Non-pigmented ciliary epithelial cell (primary cell): ENCODE results near the gene MINDY4.

Experiments
- DNase-seq: peaks from one replicate; pipeline ENCODE4 v3.0.0-alpha.2; 2010; ENCODE audit warnings: low read depth

Gene MINDY4

GRCh38 chr7:30743371-30744074 is 27.7 kb upstream of the MINDY4 start:
- DNase-seq, result no peak

- DNase-seq, result no peak
These were observed 27.2 kb upstream of the MINDY4 start for GRCh38 chr7:30744075-30744417.

- no peak for DNase-seq
These were observed 25.8 kb upstream of the MINDY4 start for GRCh38 chr7:30745261-30745941.

GRCh38 chr7:30750010-30750409 is 21.2 kb upstream of the MINDY4 start:
- no peak for DNase-seq

GRCh38 chr7:30750683-30751650 is 20.2 kb upstream of the MINDY4 start:
- DNase-seq, result peak; percentile 22

- DNase-seq, result no peak
These were observed 19.4 kb upstream of the MINDY4 start, which contains the start of gene INMT for GRCh38 chr7:30751696-30752273. TSS of gene INMT (plus strand) at chr7:30752135. CDS start at chr7:30752151, 16 bp downstream.

- no peak for DNase-seq
These were observed 18.7 kb upstream of the MINDY4 start for GRCh38 chr7:30752484-30752883.

- no peak for DNase-seq
These were observed 18.2 kb upstream of the MINDY4 start for GRCh38 chr7:30752979-30753378.

- no peak for DNase-seq
These were observed 16.8 kb upstream of the MINDY4 start for GRCh38 chr7:30754315-30754877.

GRCh38 chr7:30755384-30756154 is 15.6 kb upstream of the MINDY4 start:
- DNase-seq, result no peak

- no peak for DNase-seq
These were observed 13.9 kb upstream of the MINDY4 start for GRCh38 chr7:30757342-30757692.

GRCh38 chr7:30760514-30761213 is 10.6 kb upstream of the MINDY4 start:
- no peak for DNase-seq

- DNase-seq, result no peak
These were observed 9.7 kb upstream of the MINDY4 start for GRCh38 chr7:30761214-30762156.

- DNase-seq, result no peak
These were observed 6.9 kb upstream of the MINDY4 start for GRCh38 chr7:30764030-30764975.

- no peak for DNase-seq
These were observed 5.8 kb upstream of the MINDY4 start for GRCh38 chr7:30765408-30765807.

- no peak for DNase-seq
These were observed 408 bp upstream of the MINDY4 start for GRCh38 chr7:30770845-30771173.

GRCh38 chr7:30771880-30772425 is 736 bp downstream of the MINDY4 start:
- DNase-seq, result no peak

GRCh38 chr7:30772984-30773383 is 1.8 kb downstream of the MINDY4 start:
- DNase-seq, result no peak
